HFFc6 (cell line): ENCODE data around the gene BACH2. TPM values are rescaled to one million over a fixed set of nuclear protein-coding genes. Genes with fewer than 3 reads are reported as not detected.

Experiments used
- DNase-seq: peaks from one replicate; pipeline ENCODE4 v3.0.0-alpha.2; 2018
- H3K27ac Mint-ChIP-seq: 2 replicates; pipeline ENCODE4 v1.8.0; 2020; ENCODE audit warnings: mild to moderate bottlenecking, mixed read lengths
- H3K27me3 Mint-ChIP-seq: 2 replicates; pipeline ENCODE4 v1.8.0; 2021; ENCODE audit warnings: mild to moderate bottlenecking, moderate library complexity, mixed read lengths; ENCODE audit not compliant: insufficient read depth
- H3K36me3 Mint-ChIP-seq: 2 replicates; pipeline ENCODE4 v1.8.0; 2021; ENCODE audit warnings: low read depth, mixed read lengths
- H3K4me1 Mint-ChIP-seq: 2 replicates; pipeline ENCODE4 v1.8.0; 2020; ENCODE audit warnings: low read depth, mixed read lengths
- H3K4me3 Mint-ChIP-seq: 2 replicates; pipeline ENCODE4 v1.8.0; 2020; ENCODE audit warnings: mild to moderate bottlenecking, moderate library complexity, mixed read lengths
- H3K9me3 Mint-ChIP-seq: 2 replicates; pipeline ENCODE4 v1.8.0; 2020; ENCODE audit warnings: mild to moderate bottlenecking, mixed read lengths
- total RNA-seq, 6 experiments: library from RNA; stranded (reverse); fragmentation: NEBNext Ultra II Directional; extraction: Animal tissue kit (Norgen Biotek cat#: 25700); gene quantifications; 2 replicates in 1 of 6; 3 replicates in 5 of 6; pipeline ENCODE4 v1.2.3, GENCODE V29; 2021
- TF ChIP-seq, protein P1 (sequence below): fragments of 200-600 bp; sonication (generic); IDR thresholded peaks from 2 replicates; pipeline ENCODE4 v1.5.0; 2021; ENCODE audit warnings: antibody characterized with exemption, mild to moderate bottlenecking

Gene BACH2
- total RNA-seq, 6 experiments from 2014 or later = not detected

DNA sequence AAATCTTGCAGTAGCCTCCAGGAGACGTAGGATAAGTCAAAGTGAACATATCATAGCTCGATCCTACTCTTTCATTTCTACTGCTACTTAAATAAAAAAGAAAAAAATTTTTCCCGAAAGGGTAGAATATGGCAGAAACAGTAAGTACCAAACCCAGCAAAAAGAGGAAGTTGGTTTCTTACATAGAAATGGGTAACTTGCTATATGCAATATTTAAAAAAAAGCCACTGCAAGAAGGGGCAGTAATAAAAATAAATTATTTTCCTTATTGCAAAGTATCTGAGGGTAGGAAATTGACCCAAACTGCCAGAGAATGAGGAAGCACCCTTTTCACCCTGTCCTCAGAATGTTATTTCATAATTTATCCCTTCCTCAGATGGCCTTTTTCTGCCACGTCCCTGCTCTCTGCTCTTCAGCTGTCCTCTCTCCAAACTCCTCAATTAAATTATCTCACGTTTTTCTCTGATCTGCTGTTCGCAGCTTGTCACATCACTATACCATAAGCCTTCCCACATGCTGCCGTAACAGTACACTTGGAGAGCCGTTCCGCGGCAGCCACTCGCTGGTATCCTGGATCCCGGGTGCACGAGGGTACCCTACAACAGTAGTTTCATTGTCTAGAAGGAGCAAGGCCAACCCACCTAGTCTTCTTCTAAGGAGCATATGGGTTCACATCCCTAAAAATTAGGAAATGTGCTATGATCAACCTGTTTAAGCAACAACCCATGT is 149.6 kb downstream of the BACH2 start:
- TF ChIP-seq, protein P1, sequence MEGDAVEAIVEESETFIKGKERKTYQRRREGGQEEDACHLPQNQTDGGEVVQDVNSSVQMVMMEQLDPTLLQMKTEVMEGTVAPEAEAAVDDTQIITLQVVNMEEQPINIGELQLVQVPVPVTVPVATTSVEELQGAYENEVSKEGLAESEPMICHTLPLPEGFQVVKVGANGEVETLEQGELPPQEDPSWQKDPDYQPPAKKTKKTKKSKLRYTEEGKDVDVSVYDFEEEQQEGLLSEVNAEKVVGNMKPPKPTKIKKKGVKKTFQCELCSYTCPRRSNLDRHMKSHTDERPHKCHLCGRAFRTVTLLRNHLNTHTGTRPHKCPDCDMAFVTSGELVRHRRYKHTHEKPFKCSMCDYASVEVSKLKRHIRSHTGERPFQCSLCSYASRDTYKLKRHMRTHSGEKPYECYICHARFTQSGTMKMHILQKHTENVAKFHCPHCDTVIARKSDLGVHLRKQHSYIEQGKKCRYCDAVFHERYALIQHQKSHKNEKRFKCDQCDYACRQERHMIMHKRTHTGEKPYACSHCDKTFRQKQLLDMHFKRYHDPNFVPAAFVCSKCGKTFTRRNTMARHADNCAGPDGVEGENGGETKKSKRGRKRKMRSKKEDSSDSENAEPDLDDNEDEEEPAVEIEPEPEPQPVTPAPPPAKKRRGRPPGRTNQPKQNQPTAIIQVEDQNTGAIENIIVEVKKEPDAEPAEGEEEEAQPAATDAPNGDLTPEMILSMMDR = no peak
- Mint-ChIP-seq H3K27me3 (no peaks in the 10 kb centered on the region; the same call in 1 of the 2 replicates), H3K4me1 (no peaks in the 10 kb centered on the region), H3K9me3 (no peaks in the 10 kb centered on the region), H3K4me3 (no peak overlapping the region), H3K36me3 (no peaks in the 10 kb centered on the region), H3K27ac (no peak overlapping the region)
- DNase-seq = no peak

DNA sequence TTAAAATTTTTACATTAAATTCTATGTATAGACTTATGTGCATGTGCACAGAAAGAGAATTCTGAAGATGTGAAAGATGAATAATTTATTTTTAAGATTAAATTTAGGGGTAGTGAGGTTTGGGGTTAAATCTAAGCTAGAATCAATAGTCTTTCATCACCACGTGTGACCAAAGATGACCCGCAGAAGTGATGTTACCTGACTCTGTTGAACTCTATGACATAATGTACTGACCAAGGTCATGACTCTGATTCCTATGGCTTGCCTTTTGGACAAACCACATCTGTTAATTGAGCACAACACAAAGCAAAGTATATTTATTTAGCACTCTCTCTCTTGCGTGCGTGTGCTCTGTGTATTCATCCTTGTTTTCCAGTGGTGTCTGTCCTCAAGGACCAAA is 150.6 kb downstream of the BACH2 start:
- TF ChIP-seq, protein P1 = no peak
- Mint-ChIP-seq H3K27ac (no peak overlapping the region), H3K36me3 (no peaks in the 10 kb centered on the region)

DNA sequence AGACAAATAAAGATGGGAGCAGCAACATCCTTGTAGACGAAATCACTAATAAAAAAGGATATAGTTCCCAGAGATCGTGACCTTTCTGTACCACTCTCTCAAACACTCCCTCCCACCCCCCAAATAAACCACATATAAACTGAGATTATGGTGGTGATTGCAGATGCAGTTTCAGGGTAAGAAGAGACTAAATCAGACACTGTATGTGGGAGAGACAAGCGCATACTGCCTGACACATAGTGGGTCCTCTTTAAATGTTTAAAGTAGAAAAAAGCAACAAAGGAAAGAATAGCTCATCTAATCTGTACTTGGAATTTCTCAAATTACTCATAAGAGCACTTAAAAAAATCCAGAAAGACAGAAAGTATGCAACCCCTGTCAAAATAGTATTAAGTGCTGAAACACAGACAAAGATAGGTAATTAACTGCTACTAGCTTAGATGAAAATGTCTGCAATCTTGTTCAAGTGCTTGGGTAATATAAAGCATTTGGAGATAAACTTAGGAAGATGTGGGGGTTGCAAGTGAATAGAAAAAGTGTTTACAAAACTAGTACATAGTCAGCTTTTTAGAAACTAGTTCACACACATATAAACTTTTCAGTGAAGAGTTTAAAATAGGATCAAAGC is 151.6 kb downstream of the BACH2 start:
- no peak overlapping the region for H3K27ac Mint-ChIP-seq
- no peaks in the 10 kb centered on the region for H3K9me3 Mint-ChIP-seq
- H3K4me3 Mint-ChIP-seq = no peak overlapping the region
- no peaks in the 10 kb centered on the region for H3K4me1 Mint-ChIP-seq
- no peak for DNase-seq
- H3K27me3 Mint-ChIP-seq = no peaks in the 10 kb centered on the region; the same call in 1 of the 2 replicates
- TF ChIP-seq, protein P1 = no peak
- H3K36me3 Mint-ChIP-seq = no peaks in the 10 kb centered on the region

More for the DNA sequence above, 150.6 kb downstream of the BACH2 start:
- H3K9me3 Mint-ChIP-seq = no peaks in the 10 kb centered on the region
- no peaks in the 10 kb centered on the region for H3K4me1 Mint-ChIP-seq
- DNase-seq = no peak
- no peak overlapping the region for H3K4me3 Mint-ChIP-seq
- H3K27me3 Mint-ChIP-seq = no peaks in the 10 kb centered on the region; the same call in 1 of the 2 replicates

DNA sequence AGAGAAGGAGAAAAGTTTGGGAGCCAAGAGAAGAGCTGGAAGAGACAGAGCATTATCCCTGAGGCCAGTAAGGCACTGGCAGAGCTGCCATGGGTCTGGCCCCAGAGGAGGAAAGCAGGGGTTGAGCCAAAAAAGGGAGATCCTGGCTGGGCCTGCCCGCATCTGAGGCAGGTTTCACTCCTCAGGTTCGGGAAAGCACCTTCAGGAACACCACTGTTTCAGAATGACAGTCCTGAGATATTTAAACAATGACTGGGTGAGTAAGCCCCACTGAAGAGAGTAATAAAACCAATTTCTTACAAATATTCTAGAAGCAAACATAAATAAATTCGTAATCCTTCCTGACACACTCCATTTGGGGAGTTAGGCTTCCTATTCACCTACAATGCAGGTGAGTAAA is 152.2 kb downstream of the BACH2 start:
- H3K36me3 Mint-ChIP-seq = no peaks in the 10 kb centered on the region
- peaks cover under 1% of the 10 kb centered on the region; the same call in 1 of the 2 replicates for H3K27me3 Mint-ChIP-seq
- DNase-seq = no peak
- TF ChIP-seq, protein P1 = no peak
- H3K27ac Mint-ChIP-seq = no peak overlapping the region
- no peaks in the 10 kb centered on the region for H3K9me3 Mint-ChIP-seq
- H3K4me1 Mint-ChIP-seq = no peaks in the 10 kb centered on the region
- H3K4me3 Mint-ChIP-seq = no peak overlapping the region

DNA sequence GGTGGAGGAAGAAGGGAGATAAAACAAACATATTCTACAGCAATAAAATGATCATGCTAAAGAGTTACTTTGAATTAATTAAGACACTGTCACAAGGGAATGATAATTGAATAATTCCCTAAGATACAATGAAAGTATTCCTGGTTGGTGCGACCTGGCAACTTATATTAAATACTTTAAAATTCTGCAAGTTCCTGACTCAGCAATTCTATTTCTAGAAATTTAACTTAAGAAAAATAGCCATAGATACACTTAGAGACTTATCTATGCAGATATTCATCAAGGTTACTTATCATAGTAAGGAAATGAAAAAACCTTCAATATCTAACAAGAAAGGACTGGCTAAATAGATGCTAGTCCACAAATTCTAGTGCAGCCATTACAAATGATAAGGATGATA is 156.0 kb downstream of the BACH2 start:
- Mint-ChIP-seq H3K36me3 (no peaks in the 10 kb centered on the region), H3K4me3 (no peak overlapping the region), H3K9me3 (no peaks in the 10 kb centered on the region; the same call in 1 of the 2 replicates), H3K27me3 (peaks cover 2% of the 10 kb centered on the region; the same call in 1 of the 2 replicates), H3K27ac (no peak overlapping the region), H3K4me1 (peaks cover 6% of the 10 kb centered on the region; the same call in 1 of the 2 replicates)
- TF ChIP-seq, protein P1 = no peak
- DNase-seq = no peak
